GM10266 (cell line): ENCODE results near the gene CYP2C18.

Experiments
- DNase-seq: peaks from one replicate; pipeline ENCODE4 v3.0.0; 2012; ENCODE audit errors: extremely low spot score
- TF ChIP-seq, protein P1 (sequence below): IDR thresholded peaks from 2 replicates; pipeline ENCODE4 v1.5.1; 2012; ENCODE audit warnings: mild to moderate bottlenecking, low read depth; ENCODE audit not compliant: control insufficient read depth, insufficient read depth; ENCODE audit errors: missing control alignments

Gene CYP2C18

DNA sequence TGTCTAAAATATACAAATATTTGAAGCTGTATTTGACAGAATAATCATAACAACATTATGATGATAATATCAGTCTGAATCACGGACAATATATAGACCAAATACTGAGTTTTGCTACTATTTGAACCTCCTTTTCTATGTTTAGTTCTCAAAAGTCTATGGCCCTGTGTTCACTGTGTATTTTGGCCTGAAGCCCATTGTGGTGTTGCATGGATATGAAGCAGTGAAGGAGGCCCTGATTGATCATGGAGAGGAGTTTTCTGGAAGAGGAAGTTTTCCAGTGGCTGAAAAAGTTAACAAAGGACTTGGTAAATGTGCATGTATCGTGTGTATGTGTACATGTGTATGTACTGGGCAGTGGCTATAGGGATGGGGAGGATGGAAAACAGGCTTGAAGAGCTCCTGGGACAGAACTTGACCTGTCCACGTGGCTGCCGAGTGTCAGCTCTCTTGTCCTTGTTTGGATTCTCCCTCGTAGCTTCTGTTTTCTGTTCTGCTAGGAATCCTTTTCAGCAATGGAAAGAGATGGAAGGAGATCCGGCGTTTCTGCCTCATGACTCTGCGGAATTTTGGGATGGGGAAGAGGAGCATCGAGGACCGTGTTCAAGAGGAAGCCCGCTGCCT lies 4.2 kb downstream of the CYP2C18 start:
- no peak for DNase-seq
- TF ChIP-seq, protein P1, sequence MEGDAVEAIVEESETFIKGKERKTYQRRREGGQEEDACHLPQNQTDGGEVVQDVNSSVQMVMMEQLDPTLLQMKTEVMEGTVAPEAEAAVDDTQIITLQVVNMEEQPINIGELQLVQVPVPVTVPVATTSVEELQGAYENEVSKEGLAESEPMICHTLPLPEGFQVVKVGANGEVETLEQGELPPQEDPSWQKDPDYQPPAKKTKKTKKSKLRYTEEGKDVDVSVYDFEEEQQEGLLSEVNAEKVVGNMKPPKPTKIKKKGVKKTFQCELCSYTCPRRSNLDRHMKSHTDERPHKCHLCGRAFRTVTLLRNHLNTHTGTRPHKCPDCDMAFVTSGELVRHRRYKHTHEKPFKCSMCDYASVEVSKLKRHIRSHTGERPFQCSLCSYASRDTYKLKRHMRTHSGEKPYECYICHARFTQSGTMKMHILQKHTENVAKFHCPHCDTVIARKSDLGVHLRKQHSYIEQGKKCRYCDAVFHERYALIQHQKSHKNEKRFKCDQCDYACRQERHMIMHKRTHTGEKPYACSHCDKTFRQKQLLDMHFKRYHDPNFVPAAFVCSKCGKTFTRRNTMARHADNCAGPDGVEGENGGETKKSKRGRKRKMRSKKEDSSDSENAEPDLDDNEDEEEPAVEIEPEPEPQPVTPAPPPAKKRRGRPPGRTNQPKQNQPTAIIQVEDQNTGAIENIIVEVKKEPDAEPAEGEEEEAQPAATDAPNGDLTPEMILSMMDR = no peak

DNA sequence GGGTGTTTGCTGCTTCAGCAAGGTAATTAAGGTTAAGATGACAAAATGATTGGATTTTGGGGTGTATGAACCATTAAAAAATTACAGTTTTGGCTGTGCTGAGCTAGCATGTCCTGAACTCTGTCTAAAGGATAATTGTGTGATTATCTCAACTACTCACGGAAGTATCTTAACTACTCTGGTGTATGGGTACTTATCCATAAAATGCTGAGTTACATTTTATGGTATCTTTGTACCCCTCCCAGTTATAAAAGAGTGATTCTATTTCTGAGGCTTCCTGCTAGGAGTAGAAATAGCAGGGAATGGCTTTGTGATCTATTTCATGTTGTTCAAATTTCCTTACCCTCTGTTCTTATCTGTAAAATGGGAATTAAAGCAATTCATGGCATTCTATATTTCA lies 22.6 kb downstream of the CYP2C18 start:
- TF ChIP-seq, protein P1 = no peak
- no peak for DNase-seq

DNA sequence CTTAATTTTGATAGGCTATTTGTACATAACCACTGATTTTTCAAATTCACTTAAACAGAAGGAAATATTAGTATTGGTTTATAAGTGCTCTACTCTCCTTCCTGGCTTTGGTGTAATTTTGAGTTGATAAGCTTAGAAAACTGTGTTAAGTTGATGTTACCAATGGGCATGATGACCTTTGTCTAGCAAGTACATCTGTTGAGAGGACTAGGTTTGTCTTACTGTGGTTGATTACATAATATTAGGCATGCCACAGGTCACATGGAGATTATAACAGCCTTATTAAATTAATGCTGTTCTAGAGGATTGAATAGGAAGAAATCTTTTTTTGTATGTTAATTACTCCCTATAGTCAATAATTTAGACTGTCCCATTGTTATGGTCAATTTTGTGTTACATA lies 27.0 kb downstream of the CYP2C18 start:
- DNase-seq = no peak
- TF ChIP-seq, protein P1 = no peak

DNA sequence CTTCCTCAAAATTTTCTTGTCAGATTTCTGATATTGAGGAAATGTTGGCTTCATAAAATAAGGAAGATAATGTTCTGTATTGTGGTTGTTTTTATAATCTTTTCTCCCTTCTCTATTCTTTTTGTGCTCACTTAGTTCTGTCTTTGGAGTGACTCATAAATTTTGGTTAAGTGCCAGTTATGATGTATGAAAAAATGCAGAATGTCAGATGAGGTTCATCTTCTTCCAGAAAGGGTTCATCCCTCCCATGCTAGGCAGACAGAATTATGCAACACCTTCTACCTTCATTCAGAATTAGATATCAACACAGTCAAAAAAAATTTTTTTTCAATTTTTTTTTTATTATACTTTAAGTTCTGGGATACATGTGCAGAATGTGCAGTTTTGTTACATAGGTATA lies 42.3 kb downstream of the CYP2C18 start:
- DNase-seq = no peak
- TF ChIP-seq, protein P1 = no peak

DNA sequence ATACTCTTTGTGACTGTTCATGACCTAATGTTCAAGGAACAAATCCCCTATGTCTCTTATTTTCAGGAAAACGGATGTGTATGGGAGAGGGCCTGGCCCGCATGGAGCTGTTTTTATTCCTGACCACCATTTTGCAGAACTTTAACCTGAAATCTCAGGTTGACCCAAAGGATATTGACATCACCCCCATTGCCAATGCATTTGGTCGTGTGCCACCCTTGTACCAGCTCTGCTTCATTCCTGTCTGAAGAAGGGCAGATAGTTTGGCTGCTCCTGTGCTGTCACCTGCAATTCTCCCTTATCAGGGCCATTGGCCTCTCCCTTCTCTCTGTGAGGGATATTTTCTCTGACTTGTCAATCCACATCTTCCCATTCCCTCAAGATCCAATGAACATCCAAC lies 51.7 kb downstream of the CYP2C18 start:
- no peak for DNase-seq
- TF ChIP-seq, protein P1 = no peak

DNA sequence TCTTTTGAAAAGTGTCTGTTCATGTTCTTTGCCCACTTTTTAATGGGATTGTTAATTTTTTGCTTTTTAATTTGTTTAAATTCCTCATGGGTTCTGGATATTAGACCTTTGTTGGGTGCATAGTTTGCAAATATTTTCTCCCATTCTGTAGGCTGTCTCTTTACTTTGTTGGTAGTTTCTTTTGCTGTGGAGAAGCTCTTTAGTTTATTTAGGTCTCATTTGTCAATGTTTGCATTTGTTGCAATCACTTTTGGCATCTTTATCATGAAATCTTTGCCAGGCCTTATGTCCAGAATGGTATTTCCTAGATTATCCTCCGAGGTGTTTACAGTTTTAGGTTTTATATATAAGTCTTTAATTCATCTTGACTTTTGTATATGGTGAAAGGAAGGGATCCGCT lies 55.1 kb downstream of the CYP2C18 start:
- TF ChIP-seq, protein P1 = no peak

DNA sequence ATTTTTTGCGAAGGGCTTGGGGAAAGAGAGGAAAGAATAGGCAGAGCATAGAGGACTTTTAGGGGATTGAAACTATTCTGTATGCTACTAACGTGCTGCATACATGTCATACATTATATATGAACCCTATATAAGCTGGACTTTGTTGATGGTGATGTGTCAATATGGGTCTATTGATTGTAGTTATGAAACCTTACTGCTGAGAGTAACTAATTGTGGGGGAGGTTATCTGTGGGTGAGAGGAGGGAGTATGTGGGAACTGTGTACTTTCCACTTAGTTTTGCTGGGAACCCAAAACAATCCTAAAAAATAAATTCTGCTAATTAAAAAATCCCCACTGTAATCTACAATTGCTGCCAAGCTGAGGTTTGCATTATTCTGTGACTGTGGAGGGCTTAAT lies 63.6 kb downstream of the CYP2C18 start:
- TF ChIP-seq, protein P1 = no peak
- no peak for DNase-seq

More for the DNA sequence above, 55.1 kb downstream of the CYP2C18 start:
- no peak for DNase-seq
